RWPE1 (cell line): ENCODE results near the gene CLDN3.
"Not testable (repeated sequence)": the region's sequence is repeated elsewhere in the genome, so short reads cannot be mapped to it uniquely, and the experiment has no call there.

Experiments
- CTCF ChIA-PET: fragments of 350-600 bp; sonication (Branson Sonifier 250); formaldehyde crosslinking; extraction: SDS; loops from one replicate; lab custom pipeline; 2021; lab: Yijun Ruan, JAX
- POLR2A ChIA-PET: fragments of 400-600 bp; formaldehyde crosslinking; extraction: SDS; loops from one replicate; lab custom pipeline; 2020; ENCODE audit warnings: antibody characterized with exemption; ENCODE audit not compliant: low non-redundant PET; lab: Yijun Ruan, JAX
- DNase-seq: peaks from one replicate; pipeline ENCODE4 v3.0.0; 2012; ENCODE audit warnings: low spot score
- H3K27ac ChIP-seq: fragments of 450-650 bp; 2 replicates; pipeline ENCODE4 v1.5.1; 2017
- CTCF ChIP-seq: fragments of 450-650 bp; conservative IDR thresholded peaks from 2 replicates; pipeline ENCODE4 v1.5.1; 2017; ENCODE audit warnings: low read depth, mild to moderate bottlenecking

CLDN3 gene

DNA sequence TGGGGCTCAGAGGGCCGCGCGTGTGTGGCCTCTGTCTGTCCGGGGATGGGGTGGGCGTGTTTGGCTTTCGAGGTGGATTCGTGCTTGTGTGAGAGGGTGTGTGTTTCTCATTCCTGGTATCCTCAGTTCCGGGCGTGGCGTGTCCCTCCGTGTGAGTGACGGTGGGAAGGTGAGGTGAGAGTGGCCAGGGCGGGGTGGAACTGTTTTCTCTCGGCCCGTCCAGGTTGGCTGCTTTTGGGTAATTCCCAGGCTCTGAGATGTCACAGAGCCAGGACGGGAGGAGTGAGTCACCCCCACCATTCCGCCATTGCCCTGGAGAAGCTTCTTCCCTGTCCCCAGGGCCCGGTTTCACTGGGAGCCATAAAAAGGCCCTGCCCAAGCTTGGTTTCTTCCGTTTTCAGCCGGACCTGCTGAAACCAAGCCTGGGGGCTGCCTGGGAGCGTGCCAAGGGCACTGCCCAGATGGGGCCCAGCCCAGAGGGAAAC is 39.4 kb upstream of the CLDN3 start:
- CTCF ChIA-PET, result no interaction called here
- POLR2A ChIA-PET, result interaction anchor here (0.6 to 0.7 kb wide), 2 partner anchors 22 to 33 kb away, joined by 3 to 4 read pairs; partner anchors contain the start of gene METTL27
- TF ChIP-seq CTCF, result no peak
- H3K27ac ChIP-seq, result peak overlapping the region; percentile 84
- DNase-seq, result no peak

DNA sequence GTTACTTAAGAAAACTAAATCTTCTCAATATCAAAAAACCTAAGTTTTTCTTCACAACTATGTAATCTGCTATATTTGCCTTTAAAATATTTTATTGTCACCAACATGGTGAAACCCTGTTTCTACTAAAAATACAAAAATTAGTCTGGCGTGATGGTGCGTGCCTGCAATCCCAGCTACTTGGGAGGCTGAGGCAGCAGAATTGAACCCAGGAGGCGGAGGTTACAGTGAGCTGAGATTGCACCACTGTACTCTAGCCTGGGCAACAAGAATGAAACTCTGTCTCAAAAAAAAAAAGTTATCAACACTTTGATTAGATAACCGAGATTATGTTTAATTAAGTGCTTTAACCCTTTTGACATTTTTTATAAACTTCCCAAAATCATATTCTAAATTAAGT is 32.4 kb upstream of the CLDN3 start:
- CTCF ChIA-PET, result no interaction called here
- peak overlapping the region; percentile 36; the same call in 1 of the 2 replicates for H3K27ac ChIP-seq
- DNase-seq, result no peak
- no peak for TF ChIP-seq CTCF
- POLR2A ChIA-PET, result interaction anchor here (0.6 kb wide), 1 partner anchor 20 kb away, joined by 4 read pairs; no protein-coding TSS in a partner anchor

- ChIA-PET POLR2A (no interaction called here), CTCF (interaction anchor here (0.6 kb wide), 1 partner anchor 10 kb away, joined by 3 read pairs; no protein-coding TSS in a partner anchor)
- TF ChIP-seq CTCF, result no peak
- DNase-seq, result no peak
- H3K27ac ChIP-seq, result no peak overlapping the region
Observed at GRCh38 chr7:73801577-73801976, 31.5 kb upstream of the CLDN3 start.

DNA sequence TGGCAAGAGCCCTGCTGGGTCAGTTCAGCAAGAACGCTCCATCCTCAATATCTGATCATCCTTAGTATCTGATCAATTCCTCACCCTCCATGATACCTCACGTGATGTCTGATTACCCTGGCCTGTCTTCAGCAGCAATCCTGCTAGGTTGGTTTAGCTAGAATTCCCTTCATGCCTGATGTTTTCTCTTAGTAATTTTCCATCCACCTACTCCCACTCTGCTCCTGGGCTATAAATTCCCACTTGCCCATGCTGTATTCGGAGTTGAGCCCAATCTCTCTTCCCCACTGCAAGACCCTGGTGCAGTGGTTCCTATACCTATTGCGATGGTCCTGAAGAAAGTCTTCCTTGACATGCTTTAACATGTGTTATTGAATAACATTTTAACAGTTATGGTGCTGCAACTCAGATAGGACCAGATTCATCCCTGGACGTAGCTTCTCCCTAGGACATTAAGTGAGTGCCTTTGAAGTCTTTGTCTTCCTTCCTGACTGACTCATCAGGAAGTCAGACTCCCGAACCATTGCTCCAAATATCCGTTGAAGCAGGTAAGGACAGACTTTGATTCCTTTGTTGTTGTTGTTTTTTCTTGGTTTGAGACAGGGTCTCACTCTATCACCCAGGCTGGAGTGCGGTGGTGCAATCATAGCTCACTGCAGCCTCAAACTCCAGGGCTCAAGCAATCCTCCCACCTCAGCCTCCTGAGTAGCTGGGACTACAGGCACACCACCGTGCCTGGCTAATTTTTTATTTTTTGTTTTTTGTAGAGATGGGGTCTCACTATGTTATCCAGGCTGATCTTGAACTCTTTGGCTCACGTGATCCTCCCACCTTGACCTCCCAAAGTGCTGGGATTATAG is 29.4 kb upstream of the CLDN3 start:
- CTCF ChIA-PET, result interaction anchor here (0.6 kb wide), 1 partner anchor 407 kb away, joined by 5 read pairs; no protein-coding TSS in a partner anchor
- no peak for TF ChIP-seq CTCF
- H3K27ac ChIP-seq, result peak overlapping the region; percentile 62
- DNase-seq, result no peak
- POLR2A ChIA-PET, result no interaction called here

DNA sequence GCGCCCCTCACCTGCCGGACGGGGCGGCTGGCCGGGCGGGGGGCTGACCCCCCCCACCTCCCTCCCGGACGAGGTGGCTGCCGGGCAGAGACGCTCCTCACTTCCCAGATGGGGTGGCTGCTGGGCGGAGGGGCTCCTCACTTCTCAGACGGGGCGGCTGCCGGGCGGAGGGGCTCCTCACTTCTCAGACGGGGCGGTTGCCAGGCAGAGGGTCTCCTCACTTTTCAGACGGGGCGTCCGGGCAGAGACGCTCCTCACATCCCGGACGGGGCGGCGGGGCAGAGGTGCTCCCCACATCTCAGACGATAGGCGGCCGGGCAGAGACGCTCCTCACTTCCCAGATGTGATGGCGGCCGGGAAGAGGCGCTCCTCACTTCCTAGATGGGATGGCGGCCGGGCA is 27.1 kb upstream of the CLDN3 start:
- DNase-seq, POLR2A ChIA-PET, CTCF ChIA-PET, H3K27ac ChIP-seq: not testable (repeated sequence)

DNA sequence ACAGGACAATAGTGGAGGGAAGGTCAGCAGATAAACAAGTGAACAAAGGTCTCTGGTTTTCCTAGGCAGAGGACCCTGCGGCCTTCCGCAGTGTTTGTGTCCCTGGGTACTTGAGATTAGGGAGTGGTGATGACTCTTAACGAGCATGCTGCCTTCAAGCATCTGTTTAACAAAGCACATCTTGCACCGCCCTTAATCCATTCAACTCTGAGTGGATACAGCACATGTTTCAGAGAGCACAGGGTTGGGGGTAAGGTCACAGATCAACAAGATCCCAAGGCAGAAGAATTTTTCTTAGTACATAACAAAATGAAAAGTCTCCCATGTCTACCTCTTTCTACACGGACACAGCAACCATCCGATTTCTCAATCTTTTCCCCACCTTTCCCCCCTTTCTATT is 26.6 kb upstream of the CLDN3 start:
- POLR2A ChIA-PET, H3K27ac ChIP-seq, CTCF ChIA-PET, DNase-seq: not testable (repeated sequence)

DNA sequence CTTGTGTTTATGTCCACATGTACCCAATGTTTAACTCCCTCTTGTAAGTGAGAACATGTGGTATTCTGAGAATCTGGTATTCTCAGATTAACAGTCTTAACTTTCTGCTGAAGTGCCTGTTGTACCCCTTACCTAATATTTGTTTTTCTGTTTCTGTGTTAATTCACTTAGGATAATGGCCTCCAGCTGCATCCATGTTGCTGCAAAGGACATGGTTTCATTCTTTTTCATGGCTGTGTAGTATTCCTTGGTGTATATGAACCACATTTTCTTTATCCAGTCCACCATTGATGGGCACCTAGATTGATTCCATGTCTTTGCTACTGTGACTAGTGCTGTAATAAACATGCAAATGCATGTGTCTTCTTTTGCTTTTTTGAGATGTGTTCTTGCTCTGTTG is 25.1 kb upstream of the CLDN3 start:
- H3K27ac ChIP-seq, POLR2A ChIA-PET, DNase-seq, CTCF ChIA-PET: not testable (repeated sequence)

DNA sequence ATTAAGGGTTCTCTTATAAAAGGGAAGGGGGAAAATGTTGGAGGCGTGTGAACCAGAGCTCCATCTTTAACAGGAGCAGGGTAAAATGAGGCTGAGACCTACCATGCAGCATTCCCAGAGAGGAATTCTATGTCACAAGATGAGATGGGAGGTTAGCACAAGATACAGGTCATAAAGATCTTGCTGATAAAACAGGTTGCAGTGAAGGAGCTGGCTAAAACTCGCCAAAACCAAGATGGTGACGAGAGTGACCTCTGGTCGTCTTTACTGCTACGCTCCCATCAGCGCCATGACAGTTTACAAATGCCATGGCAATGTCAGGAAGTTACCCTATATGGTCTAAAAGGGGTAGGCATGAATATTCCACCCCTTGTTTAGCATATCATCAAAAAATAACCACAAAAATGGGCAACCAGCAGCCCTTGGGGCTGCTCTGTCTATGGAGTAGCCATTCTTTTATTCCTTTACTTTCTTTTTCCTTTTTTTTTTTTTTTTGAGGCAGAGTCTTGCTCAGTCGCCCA is 21.2 kb upstream of the CLDN3 start:
- DNase-seq, POLR2A ChIA-PET, H3K27ac ChIP-seq: not testable (repeated sequence)
- CTCF ChIA-PET, result interaction anchor here (0.7 kb wide), 1 partner anchor 238 kb away, joined by 3 read pairs; no protein-coding TSS in a partner anchor
